Measurements from ENCODE around the gene HNRNPL. TPM values are rescaled to one million over a fixed set of nuclear protein-coding genes. Genes with fewer than 3 reads are reported as not detected.
"Not testable (repeated sequence)": the region's sequence is repeated elsewhere in the genome, so short reads cannot be mapped to it uniquely, and the experiment has no call there.

Gene HNRNPL
- total RNA-seq: 263 and 288 TPM in 2 replicates

DNA sequence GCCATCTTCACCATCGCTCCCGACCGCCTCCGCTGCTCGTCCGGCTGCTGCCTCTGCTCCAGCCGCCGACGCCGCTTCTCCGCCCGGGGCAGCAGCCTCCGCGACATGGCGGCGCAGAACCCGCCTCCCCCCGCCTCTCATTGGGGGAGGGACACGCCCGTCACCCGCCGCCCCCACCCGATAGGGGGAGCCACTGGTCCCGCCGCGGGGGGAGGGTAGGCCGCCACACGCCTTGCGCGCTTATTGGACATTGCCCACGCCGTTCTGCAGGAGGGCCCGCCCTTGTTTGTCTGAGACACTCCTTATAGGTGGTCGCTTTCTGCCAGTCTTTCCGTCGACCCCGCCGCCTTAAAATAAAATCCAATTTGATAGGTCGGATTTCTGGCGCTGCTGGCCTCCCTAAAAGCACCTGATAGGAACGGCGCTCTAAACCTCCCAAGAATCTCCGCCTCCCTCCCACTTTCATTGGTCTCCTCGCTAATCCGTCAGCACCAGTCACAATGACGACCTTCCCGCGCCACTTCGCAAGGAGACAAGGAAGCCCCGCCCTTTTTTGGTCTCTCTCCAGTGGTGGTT is at the start of gene HNRNPL:
Gene HNRNPL, minus strand, starts transcription at position 127 of the 576 bp plus-strand sequence. Its CDS starts 20 bp downstream, at position 107.
- peak in 1 of 2 donors; percentile 100 for DNase-seq (ENCODE audit: low read depth in 2 of 2)

- no peak for DNase-seq (ENCODE audit: low read depth in 2 of 2)
Observed at GRCh38 chr19:38898788-38899446, 49.1 kb upstream of the HNRNPL start.

GRCh38 chr19:38894968-38895367 is 45.2 kb upstream of the HNRNPL start:
- no peak for DNase-seq (ENCODE audit: low read depth in 2 of 2)

- DNase-seq (ENCODE audit: low read depth in 2 of 2): peak in 1 of 2 donors; percentile 42
Observed at GRCh38 chr19:38893341-38893771, 43.6 kb upstream of the HNRNPL start.

DNA sequence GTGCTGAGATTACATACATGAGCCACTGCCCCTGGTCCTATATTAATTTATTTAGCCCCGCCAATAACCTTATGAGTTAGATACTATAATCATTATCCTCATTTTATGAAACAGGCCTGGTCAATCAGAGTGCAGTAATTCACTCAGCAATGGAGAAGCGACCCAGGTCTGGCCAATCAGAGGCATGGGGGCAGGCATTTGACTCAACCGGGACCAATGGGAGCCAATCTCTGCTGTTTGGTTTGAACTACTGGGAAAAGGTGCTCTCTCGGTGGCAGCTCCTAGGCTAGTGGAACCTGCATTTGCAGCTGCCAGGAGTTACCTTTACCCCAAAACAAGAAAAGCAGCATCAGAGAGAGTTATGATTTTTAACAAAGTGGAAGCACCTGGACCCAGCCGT is 43.1 kb upstream of the HNRNPL start:
- DNase-seq (ENCODE audit: low read depth in 2 of 2): peak; percentile 20 to 36

DNA sequence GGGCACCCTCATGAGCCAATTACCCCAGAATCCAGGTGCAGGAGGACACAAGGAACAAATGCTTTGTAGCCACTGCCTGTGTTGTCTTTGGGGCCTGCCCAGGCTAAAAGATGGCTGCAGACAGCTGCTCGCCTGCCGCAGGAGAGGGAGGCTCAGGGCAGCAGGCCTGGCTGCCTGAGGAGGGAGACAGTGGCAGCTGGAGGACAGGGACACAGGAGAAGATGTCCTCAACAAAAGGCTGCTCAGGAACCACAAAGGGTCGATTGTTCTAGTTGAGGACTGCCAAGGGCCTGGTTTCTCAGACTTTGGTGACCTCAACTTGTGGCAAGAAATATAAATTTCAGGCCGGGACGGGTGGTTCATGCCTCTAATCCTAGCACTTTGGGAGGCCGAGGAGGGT is 42.0 kb upstream of the HNRNPL start:
- DNase-seq (ENCODE audit: low read depth in 2 of 2): no peak

- no peak for DNase-seq (ENCODE audit: low read depth in 2 of 2)
Observed at GRCh38 chr19:38890686-38891085, 40.9 kb upstream of the HNRNPL start.

DNA sequence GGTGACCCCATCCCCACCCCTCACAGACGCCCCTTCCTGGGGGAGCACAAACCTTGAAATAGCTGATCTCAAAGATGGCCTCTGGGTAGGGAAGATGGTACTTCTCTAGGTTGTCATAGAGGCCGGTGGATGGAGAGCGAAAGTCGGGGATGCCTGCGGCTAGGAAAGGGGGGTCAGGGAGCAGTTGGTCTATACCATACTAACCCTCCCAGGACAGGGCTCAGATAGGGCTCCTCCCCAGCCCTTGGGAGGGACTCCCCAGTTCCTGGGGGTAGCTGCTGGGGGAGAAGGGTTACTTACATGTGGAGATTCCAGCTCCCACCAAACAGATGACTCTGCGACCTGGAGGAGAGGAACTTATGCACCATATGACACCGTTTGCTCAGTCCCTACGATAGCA is 40.0 kb upstream of the HNRNPL start:
- no peak for DNase-seq (ENCODE audit: low read depth in 2 of 2)

GRCh38 chr19:38888876-38889275 is 39.1 kb upstream of the HNRNPL start:
- no peak for DNase-seq (ENCODE audit: low read depth in 2 of 2)

GRCh38 chr19:38884691-38885090 is 34.9 kb upstream of the HNRNPL start:
- DNase-seq (ENCODE audit: low read depth in 2 of 2): not testable (repeated sequence)

GRCh38 chr19:38883286-38883685 is 33.5 kb upstream of the HNRNPL start:
- no peak for DNase-seq (ENCODE audit: low read depth in 2 of 2)

DNA sequence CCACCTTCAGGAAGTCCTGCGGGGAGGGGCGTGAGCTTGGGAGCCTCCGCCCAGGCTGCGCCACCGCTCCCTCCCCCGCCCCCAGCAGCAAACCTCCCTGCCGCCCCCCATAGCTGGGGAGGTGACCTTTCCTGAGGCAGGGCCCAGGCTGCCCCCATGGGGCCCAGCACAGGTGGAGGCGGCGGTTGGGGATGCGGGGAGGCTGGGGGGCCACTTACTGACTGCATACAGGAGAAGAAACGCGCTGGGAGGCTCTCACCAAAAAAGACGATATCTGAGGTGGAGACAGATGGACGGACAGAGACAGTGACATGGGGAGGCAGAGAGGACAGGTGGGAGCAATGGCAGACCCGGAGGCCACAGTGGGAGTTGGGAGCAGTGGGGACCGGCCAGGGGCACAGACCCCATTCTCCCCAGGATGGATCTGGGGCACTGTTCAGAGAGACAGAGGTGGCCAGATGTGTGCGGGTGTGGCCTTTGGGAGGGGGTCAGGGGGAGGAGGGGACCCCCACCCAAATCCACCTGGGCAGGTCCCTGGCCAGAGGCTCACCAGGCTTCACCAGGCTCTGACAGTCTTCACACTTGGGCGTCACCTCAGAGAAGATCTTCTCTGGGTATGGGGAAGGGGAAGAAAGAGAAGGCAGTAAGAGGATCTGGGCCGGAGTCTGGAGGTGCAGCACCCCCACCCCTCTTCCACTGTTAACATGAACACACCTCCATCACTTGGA is 31.3 kb upstream of the HNRNPL start:
- no peak for DNase-seq (ENCODE audit: low read depth in 2 of 2)

GRCh38 chr19:38880076-38880881 is 30.5 kb upstream of the HNRNPL start:
- DNase-seq (ENCODE audit: low read depth in 2 of 2): no peak

DNA sequence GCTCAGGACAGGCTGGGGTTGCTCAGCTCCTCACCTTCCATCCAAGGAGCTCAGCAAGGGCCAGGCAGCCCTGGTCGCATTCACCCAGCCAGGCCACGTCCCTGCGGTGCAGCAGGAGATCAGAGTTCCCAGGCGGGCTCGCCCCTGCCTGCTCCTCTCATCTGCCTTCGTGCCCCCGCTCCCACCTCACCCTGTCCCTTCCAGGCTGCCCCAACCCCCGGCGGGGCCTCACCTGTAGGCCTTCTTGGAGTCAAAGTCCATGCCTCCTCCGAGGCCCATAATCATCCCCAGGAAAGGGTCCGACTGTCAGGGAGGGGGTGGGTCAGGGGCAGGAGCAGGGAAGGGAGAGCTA is 29.6 kb upstream of the HNRNPL start:
- no peak for DNase-seq (ENCODE audit: low read depth in 2 of 2)

- DNase-seq (ENCODE audit: low read depth in 2 of 2): no peak
Observed at GRCh38 chr19:38878575-38879399, 29.0 kb upstream of the HNRNPL start.

GRCh38 chr19:38877781-38878574 is 28.2 kb upstream of the HNRNPL start, which contains the start of gene RINL:
RINL (minus strand) TSS chr19:38878275; CDS start chr19:38876742, 1,533 bp downstream.
- peak in 1 of 2 donors; percentile 39 for DNase-seq (ENCODE audit: low read depth in 2 of 2)

- no peak for DNase-seq (ENCODE audit: low read depth in 2 of 2)
Observed at GRCh38 chr19:38875656-38876395, 26.0 kb upstream of the HNRNPL start.

DNA sequence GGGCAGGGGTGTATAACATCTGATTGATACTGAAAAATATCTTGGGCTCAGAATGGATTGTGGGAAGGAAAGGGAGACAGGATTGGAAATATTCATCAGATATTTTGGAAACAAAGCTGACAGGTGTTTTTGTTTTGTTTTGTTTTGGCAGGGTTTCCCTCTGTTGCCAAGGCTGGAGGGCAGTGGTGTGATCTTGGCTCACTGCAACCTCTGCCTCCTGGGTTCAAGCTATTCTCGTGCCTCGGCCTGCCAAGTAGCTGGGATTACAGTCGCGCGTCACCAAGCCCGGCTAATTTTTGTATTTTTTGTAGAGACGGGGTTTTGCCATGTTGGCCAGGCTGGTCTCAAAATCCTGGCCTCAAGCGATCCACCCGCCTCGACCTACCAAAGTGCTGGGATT is 23.6 kb upstream of the HNRNPL start:
- DNase-seq (ENCODE audit: low read depth in 2 of 2): not testable (repeated sequence)

DNA sequence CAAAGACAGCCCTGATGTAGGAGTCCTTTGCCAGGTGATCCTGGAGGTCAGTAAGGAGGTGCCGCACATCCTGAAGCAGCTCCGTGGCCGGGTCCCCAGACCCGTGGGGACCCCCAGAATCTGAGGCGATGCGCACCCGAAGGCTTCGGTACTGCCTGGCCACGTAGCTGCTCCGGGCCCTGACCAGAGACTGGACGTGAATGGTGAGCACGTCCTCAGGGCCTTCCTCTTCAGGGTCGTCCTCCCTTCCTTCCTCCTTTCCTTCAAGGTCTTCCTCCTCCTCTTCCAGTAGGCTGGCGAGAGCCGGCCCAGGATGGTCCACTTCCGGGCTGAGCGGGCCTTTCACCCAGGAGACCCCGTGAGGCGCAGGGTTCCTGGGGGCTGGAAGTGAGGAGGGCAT is 20.8 kb upstream of the HNRNPL start:
- no peak for DNase-seq (ENCODE audit: low read depth in 2 of 2)
